C4-2B (cell line): Measurements from ENCODE around the gene ARL8B.
"Not testable (repeated sequence)": the region's sequence is repeated elsewhere in the genome, so short reads cannot be mapped to it uniquely, and the experiment has no call there.

Source experiments
- H3K27ac ChIP-seq: fragments of 450-650 bp; 2 replicates; pipeline ENCODE4 v1.5.1; 2017
- ZFX ChIP-seq: fragments of 450-650 bp; IDR thresholded peaks from 2 replicates; pipeline ENCODE4 v1.6.1; 2017
- TF ChIP-seq, protein P1 (sequence below): fragments of 450-650 bp; conservative IDR thresholded peaks from 2 replicates; pipeline ENCODE4 v1.5.1; 2017; ENCODE audit warnings: mild to moderate bottlenecking

ARL8B gene

DNA sequence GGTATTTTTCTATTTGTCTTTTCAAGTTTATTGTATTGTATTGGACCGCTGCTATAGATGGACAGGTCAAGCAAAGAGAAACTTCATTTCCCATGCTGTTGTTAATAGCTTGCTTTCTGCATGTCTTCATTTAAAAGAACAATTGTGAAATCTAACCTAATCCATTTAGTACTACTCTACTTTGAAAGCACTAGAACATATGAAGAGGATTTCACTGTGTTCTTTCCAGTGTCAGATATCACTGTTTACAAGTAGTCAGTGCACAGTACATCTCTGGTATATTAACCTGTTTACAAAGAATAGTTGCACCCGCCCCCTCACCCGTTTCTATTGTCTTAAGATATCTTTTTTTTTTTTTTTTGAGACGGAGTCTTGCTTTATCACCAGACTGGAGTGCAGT is 43.6 kb downstream of the ARL8B start:
- TF ChIP-seq, protein P1, sequence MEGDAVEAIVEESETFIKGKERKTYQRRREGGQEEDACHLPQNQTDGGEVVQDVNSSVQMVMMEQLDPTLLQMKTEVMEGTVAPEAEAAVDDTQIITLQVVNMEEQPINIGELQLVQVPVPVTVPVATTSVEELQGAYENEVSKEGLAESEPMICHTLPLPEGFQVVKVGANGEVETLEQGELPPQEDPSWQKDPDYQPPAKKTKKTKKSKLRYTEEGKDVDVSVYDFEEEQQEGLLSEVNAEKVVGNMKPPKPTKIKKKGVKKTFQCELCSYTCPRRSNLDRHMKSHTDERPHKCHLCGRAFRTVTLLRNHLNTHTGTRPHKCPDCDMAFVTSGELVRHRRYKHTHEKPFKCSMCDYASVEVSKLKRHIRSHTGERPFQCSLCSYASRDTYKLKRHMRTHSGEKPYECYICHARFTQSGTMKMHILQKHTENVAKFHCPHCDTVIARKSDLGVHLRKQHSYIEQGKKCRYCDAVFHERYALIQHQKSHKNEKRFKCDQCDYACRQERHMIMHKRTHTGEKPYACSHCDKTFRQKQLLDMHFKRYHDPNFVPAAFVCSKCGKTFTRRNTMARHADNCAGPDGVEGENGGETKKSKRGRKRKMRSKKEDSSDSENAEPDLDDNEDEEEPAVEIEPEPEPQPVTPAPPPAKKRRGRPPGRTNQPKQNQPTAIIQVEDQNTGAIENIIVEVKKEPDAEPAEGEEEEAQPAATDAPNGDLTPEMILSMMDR = no peak
- TF ChIP-seq ZFX = no peak
- H3K27ac ChIP-seq = no peak overlapping the region

DNA sequence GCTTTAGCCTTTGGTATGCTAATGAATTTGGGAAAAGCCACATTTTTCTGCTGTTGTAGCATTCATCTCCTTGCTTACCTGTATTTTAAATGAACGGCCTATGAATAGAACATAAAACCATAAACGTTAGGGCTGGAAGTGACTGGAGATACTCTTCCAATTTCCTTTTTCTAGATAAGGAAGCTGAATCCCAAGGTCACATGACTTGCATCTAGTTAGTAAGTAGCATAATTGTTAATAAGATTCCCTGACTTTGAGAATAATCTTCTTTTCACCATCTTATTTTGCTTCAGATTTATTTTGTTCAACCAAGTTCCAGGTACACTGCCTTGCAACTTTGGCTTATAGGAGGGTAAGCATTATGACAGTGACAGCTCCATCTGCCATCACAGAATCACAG is 44.8 kb downstream of the ARL8B start:
- H3K27ac ChIP-seq = no peak overlapping the region
- no peak for TF ChIP-seq ZFX
- TF ChIP-seq, protein P1 = no peak

DNA sequence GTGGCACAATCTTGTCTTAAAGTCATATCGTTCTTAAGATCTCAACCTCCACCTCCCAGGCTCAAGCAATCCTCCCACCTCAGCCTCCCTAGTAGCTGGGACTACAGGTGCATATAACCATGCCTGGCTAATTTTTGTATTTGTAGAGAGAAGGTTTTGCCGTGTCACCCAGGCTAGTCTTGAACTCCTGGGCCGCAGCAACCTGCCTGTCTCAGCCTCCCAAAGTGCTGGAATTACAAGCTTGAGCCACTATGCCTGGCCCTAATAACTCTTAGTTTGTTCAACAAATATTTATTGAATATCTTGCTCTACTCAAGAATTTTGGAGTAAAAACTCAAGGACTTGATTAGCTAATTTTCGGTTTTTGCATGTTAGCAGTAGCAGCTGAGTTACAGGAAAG is 46.0 kb downstream of the ARL8B start:
- no peak overlapping the region for H3K27ac ChIP-seq
- TF ChIP-seq, protein P1 = no peak
- no peak for TF ChIP-seq ZFX

DNA sequence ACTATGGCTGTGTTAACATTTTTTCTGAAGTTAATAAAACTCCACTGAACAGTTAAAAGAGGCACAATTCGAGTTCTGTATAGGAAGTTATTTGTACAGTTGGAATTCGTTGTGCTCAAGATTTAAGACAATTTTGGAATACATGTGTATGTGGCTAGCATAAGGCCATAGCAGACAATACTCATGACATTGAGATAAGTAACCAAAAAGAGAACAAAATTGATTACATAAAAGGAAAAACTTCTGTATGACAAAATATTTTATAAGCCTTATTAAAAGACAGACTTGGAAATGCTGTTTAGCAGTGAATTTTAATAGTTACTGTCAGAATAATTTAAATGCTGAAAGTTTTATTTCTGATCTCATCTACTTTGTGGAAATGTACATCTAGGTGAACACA is 47.7 kb downstream of the ARL8B start:
- TF ChIP-seq ZFX = no peak
- TF ChIP-seq, protein P1 = no peak
- H3K27ac ChIP-seq = no peak overlapping the region

DNA sequence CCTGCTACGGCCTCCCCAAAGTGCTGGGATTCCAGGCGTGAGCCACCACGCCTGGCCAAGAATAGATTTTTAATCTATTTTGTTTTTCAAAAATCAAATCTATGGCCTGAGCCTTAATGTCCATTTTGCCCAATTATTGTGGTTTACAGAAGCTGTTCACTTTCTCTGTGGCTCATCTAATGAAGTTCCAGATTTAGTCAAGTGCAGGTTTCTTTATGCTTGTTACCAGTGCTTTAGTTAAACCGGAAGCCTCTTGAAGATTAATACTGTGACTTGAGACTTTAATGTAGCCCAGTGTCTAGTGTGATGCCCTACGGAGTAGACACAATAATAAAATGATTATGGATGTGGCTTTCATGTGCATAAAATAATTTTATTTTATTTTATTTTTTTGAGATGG is 48.9 kb downstream of the ARL8B start:
- no peak for TF ChIP-seq ZFX
- TF ChIP-seq, protein P1 = no peak
- H3K27ac ChIP-seq = no peak overlapping the region

DNA sequence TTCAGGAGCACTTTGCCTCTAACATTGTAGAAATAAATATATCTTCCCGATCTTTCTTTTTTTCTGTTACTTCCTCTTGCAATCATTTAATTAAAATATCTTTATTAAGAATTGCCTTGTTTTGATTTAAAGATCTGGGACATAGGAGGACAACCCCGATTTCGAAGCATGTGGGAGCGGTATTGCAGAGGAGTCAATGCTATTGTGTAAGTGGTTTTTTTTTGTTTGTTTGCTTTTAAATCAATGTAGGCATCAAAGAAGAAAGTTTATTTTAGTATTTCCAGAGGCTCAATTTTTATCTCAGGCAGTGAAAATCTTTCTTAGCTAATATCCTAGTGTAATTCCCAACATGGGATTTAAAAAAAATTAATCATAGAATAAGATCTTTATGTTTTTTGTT is 49.9 kb downstream of the ARL8B start:
- no peak for TF ChIP-seq ZFX
- TF ChIP-seq, protein P1 = no peak
- H3K27ac ChIP-seq = no peak overlapping the region

DNA sequence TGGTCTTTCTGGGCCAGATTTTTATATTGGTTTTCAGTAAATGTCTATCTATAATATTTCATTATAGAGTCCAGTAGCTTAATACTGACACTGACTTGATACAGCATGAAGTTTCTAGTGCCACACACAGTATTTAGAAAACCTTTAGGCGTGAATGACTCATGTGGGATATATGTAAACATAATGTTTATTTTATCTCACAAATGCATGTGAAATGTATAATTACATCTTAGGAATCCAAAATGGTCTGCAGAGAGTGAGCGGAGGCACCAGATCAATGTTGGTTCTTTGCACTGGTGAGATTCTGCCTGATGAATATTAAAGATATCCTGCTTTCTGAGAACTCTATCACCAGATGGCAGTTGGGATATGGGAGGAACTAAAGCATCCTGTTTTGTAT is 56.9 kb downstream of the ARL8B start:
- H3K27ac ChIP-seq = not testable (repeated sequence)

DNA sequence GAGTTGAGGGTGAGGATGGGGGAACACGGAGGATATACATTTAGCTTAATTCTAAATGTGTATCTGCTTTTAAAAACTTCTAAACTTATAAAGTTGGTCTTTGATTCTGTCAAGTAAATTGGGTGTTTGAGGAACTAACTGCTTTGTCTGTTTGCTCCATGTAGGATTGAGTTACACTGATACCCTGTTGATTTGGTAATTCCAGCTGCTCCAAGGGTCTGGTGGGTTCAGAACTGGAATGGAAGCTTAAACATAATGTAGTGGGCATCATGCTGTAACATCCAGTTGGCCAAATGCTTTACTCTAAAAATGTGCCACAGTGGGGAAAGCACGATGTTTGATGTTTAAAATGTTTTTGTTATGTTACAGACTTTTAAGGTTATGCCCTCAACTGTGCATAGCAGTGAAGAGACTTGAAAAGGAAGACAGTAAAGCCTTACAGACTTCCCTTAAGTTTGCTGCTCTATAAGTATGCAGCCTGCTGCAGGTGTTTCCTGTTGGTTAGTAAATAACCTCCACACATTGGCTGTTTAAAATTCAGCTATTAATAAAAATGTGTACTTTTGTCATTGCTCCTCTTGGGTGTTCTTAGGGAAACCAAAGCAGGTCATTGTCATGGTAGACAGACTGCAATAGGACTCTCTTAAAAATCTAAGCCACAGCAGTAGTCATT is 59.5 kb downstream of the ARL8B start:
- no peak for TF ChIP-seq ZFX
- TF ChIP-seq, protein P1 = no peak
- H3K27ac ChIP-seq = no peak overlapping the region

DNA sequence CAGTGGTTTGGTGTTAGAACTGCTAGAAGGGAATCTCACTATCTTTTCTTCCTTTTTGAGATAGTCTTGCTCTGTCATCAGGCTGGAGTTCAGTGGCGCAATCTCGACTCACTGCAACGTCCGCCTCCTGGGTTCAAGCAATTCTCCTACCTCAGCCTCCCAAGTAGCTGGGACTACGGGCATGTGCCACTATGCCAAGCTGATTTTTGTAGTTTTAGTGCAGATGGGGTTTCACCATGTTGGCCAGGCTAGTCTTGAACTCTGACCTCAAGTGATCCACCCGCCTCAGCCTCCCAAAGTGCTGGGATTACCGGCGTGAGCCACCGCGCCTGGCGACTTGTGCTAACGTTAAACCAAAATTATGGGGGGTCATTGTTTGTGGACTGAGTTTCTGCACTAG is 61.6 kb downstream of the ARL8B start:
- H3K27ac ChIP-seq = not testable (repeated sequence)
